SH-SY5Y (cell line): Measurements from ENCODE around the gene SLC37A1.

Source experiments
- GATA2 ChIP-seq: IDR thresholded peaks from 2 replicates; pipeline ENCODE4 v1.6.1; 2011; ENCODE audit warnings: mild to moderate bottlenecking, low read depth, low read length
- GATA3 ChIP-seq: IDR thresholded peaks from 2 replicates; pipeline ENCODE4 v1.6.1; 2011; ENCODE audit warnings: low read depth, mild to moderate bottlenecking, low read length, moderate library complexity

DNA sequence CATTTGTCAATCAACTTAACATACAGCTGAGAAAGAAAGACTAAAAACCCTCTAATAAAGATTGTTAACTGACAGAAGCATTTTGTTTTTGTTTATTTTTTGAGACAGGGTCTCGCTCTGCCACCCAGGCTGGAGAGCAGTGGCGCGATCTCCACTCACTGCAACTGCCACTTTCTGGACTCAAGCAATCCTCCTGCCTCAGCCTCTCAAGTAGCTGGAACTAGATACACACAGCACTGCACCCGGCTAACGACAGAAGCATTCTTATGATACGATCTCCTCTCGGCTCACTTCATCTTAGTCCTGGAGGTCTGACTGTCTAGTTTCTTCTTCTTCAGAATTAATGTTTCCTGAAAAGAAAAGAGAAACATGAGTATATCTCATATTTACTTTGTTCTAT is 41.1 kb upstream of the SLC37A1 start:
- TF ChIP-seq GATA2 (no peak), GATA3 (no peak)
